ENCODE measurements around the gene BCOR. TPM values are rescaled to one million over a fixed set of nuclear protein-coding genes. Genes with fewer than 3 reads are reported as not detected.

BCOR gene
- total and polyA plus RNA-seq, 2 experiments from 2014 or later: 30.0 to 90.5 TPM

GRCh38 chrX:40079572-40079971, 18.2 kb downstream of the BCOR start:
- no peak overlapping the region for H3K4me3 ChIP-seq
- no peaks in the 10 kb centered on the region for H3K9me3 ChIP-seq (ENCODE audit: low read depth)
- H3K27me3 ChIP-seq: peaks cover 10% of the 10 kb centered on the region
- peaks cover 17% of the 10 kb centered on the region for H3K4me1 ChIP-seq (ENCODE audit: low read depth)
- TF ChIP-seq, protein P1, sequence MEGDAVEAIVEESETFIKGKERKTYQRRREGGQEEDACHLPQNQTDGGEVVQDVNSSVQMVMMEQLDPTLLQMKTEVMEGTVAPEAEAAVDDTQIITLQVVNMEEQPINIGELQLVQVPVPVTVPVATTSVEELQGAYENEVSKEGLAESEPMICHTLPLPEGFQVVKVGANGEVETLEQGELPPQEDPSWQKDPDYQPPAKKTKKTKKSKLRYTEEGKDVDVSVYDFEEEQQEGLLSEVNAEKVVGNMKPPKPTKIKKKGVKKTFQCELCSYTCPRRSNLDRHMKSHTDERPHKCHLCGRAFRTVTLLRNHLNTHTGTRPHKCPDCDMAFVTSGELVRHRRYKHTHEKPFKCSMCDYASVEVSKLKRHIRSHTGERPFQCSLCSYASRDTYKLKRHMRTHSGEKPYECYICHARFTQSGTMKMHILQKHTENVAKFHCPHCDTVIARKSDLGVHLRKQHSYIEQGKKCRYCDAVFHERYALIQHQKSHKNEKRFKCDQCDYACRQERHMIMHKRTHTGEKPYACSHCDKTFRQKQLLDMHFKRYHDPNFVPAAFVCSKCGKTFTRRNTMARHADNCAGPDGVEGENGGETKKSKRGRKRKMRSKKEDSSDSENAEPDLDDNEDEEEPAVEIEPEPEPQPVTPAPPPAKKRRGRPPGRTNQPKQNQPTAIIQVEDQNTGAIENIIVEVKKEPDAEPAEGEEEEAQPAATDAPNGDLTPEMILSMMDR (IDR thresholded peaks at IDR 0.05; ENCODE audit: low read depth, low read length): no peak
- H3K27ac ChIP-seq: no peak overlapping the region
- peaks cover 12% of the 10 kb centered on the region for H3K36me3 ChIP-seq
- no peak for DNase-seq (ENCODE audit: low read depth in 1 of 2, low spot score in 1 of 2)

DNA sequence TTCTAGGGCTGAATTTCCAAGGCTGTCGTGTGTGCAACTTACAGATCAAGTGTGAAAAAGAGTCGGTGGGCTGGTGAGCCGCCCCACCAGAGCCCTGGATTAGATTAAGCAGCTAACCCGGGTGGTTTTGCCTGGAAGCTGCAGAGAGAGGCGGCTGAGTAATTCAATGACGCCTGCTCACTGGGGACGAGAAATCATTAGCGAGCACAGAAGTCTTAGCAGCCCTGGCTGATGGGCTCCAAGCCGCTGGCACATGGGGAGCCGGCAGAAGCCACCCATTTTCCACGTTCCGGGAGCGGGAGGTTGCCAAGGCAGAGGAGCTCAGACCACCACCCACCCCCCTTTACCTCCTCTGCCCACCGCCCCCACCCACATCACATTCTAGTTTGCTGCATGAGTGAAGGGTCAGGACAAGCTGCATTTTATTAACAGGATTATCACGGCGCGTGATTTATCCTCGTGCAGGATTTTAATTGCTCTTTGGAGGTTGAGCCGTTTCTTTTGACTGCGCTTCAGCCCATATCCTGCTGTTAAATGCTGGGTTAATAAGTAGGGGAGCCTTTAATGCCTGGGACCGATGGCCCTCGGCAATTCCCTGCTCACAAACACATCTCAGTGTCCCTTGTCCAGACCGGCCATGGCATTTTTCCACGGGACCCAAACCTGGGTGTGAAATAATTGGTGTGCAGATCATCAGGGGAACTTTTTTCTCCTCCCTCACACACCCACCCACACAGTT, 19.1 kb downstream of the BCOR start:
- H3K27ac ChIP-seq: no peak overlapping the region
- H3K4me1 ChIP-seq (ENCODE audit: low read depth): peaks cover 8% of the 10 kb centered on the region
- H3K9me3 ChIP-seq (ENCODE audit: low read depth): no peaks in the 10 kb centered on the region
- TF ChIP-seq, protein P1 (IDR thresholded peaks at IDR 0.05; ENCODE audit: low read depth, low read length): no peak
- peaks cover 13% of the 10 kb centered on the region for H3K36me3 ChIP-seq
- no peak overlapping the region for H3K4me3 ChIP-seq
- H3K27me3 ChIP-seq: peaks cover under 1% of the 10 kb centered on the region
- DNase-seq (ENCODE audit: low read depth in 1 of 2, low spot score in 1 of 2): no peak

- TF ChIP-seq, protein P1 (IDR thresholded peaks at IDR 0.05; ENCODE audit: low read depth, low read length): no peak
- DNase-seq (ENCODE audit: low read depth in 1 of 2, low spot score in 1 of 2): no peak
- Histone ChIP-seq H3K27me3 (no peaks in the 10 kb centered on the region), H3K4me1 (ENCODE audit: low read depth) (peaks cover 2% of the 10 kb centered on the region), H3K27ac (no peak overlapping the region), H3K9me3 (ENCODE audit: low read depth) (no peaks in the 10 kb centered on the region), H3K4me3 (no peak overlapping the region), H3K36me3 (peaks cover 20% of the 10 kb centered on the region)
Measured at GRCh38 chrX:40077906-40078305, 19.9 kb downstream of the BCOR start.

DNA sequence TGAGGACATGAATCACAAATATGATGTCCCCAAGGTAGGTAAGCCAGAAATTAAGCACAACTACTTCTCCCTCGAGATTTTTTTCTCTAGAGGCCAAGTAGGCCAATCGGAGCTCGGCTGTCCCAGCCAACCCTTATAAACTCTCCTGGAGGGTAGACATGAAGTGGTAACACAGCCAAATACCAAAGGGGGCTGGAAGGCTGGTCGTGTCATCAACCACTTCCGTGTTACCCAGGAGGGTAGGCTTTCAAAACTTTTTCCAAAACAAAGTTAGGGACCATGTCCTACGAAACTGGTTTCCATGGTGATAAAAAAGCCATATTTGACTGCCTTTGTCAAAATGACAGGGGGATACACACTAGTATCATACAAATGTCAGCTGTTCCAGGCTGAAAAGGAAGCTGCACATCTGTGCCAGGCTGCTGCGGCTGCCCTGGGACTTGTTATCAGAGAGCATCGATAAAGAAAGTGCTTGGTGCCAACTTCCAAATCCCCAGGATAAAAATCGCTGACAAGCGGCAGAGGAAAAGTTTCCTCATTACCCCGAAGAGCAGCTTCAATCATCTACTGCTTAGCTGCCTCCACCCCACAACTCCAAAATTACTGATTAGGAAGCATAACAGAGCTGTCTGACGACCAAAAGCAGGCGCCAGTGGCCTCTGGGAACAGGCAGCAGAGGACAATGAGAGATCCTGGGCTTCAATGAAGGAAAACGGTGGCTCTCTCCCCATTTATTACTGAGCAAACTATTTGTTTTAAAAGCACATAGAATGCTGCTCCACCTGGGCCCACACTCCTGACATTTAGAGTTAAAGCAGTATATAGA, 20.8 kb downstream of the BCOR start:
- Histone ChIP-seq H3K4me1 (ENCODE audit: low read depth) (no peaks in the 10 kb centered on the region), H3K27ac (no peak overlapping the region), H3K27me3 (no peaks in the 10 kb centered on the region), H3K4me3 (no peak overlapping the region), H3K9me3 (ENCODE audit: low read depth) (no peaks in the 10 kb centered on the region), H3K36me3 (peaks cover 29% of the 10 kb centered on the region)
- peak in 1 of 2 donors; percentile 54 for DNase-seq (ENCODE audit: low read depth in 1 of 2, low spot score in 1 of 2)
- TF ChIP-seq, protein P1 (IDR thresholded peaks at IDR 0.05; ENCODE audit: low read depth, low read length): no peak

DNA sequence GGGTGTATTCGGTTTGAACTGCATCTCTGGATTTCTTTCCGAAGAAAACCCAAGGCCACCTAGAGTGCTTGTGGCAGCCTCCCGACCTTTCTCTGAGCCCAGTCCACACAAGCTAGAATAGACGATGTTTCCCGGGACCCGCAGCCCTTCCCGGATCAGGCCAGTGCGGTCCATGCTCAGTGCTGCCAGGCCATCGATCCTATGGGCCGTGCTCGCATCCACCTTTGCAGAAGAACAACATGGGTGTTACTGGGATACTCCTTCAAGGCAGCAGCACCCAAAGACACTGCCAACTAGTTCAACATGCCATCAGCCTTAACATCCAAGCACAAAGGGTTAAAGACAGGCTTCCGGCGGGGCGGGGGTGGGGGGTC, 22.8 kb downstream of the BCOR start:
- TF ChIP-seq, protein P1 (IDR thresholded peaks at IDR 0.05; ENCODE audit: low read depth, low read length): no peak
- Histone ChIP-seq H3K4me1 (ENCODE audit: low read depth) (no peaks in the 10 kb centered on the region), H3K36me3 (peaks cover 45% of the 10 kb centered on the region), H3K27me3 (no peaks in the 10 kb centered on the region), H3K9me3 (ENCODE audit: low read depth) (no peaks in the 10 kb centered on the region), H3K27ac (no peak overlapping the region), H3K4me3 (no peak overlapping the region)
- no peak for DNase-seq (ENCODE audit: low read depth in 1 of 2, low spot score in 1 of 2)
